NCI-H345 (cell line): ENCODE measurements around the gene KIF20B.
"Not testable (repeated sequence)": the region's sequence is repeated elsewhere in the genome, so short reads cannot be mapped to it uniquely, and the experiment has no call there.

Source experiments
- DNase-seq: peaks from one replicate; lab custom pipeline; 2025; lab: John Stamatoyannopoulos, UW

The KIF20B gene

GRCh38 chr10:89692416-89692815 is 9.0 kb upstream of the KIF20B start:
- no peak for DNase-seq

GRCh38 chr10:89693176-89693575 is 8.2 kb upstream of the KIF20B start:
- no peak for DNase-seq

GRCh38 chr10:89695307-89695706 is 6.1 kb upstream of the KIF20B start:
- no peak for DNase-seq

GRCh38 chr10:89697946-89698345 is 3.4 kb upstream of the KIF20B start:
- DNase-seq = no peak

GRCh38 chr10:89699581-89700064 is 1.8 kb upstream of the KIF20B start:
- no peak for DNase-seq

- no peak for DNase-seq
Measured at GRCh38 chr10:89700923-89701241, 508 bp upstream of the KIF20B start.

- DNase-seq = no peak
Measured at GRCh38 chr10:89702121-89702480, 711 bp downstream of the KIF20B start.

GRCh38 chr10:89705466-89705865 is 4.1 kb downstream of the KIF20B start:
- DNase-seq = no peak

- DNase-seq = no peak
Measured at GRCh38 chr10:89706011-89706410, 4.6 kb downstream of the KIF20B start.

GRCh38 chr10:89707372-89707771 is 6.0 kb downstream of the KIF20B start:
- no peak for DNase-seq

GRCh38 chr10:89710753-89711152 is 9.4 kb downstream of the KIF20B start:
- DNase-seq = no peak

- DNase-seq = no peak
Measured at GRCh38 chr10:89734616-89735015, 33.2 kb downstream of the KIF20B start.

GRCh38 chr10:89738551-89739209 is 37.3 kb downstream of the KIF20B start:
- DNase-seq = no peak

GRCh38 chr10:89741126-89741762 is 39.9 kb downstream of the KIF20B start:
- DNase-seq = no peak

- no peak for DNase-seq
Measured at GRCh38 chr10:89744026-89744425, 42.6 kb downstream of the KIF20B start.

- no peak for DNase-seq
Measured at GRCh38 chr10:89745903-89746302, 44.5 kb downstream of the KIF20B start.

GRCh38 chr10:89750441-89750840 is 49.1 kb downstream of the KIF20B start:
- no peak for DNase-seq

GRCh38 chr10:89755374-89755773 is 54.0 kb downstream of the KIF20B start:
- no peak for DNase-seq

- no peak for DNase-seq
Measured at GRCh38 chr10:89759531-89759930, 58.1 kb downstream of the KIF20B start.

GRCh38 chr10:89763671-89764070 is 62.3 kb downstream of the KIF20B start:
- not testable (repeated sequence) for DNase-seq

- DNase-seq = no peak
Measured at GRCh38 chr10:89771684-89772083, 70.3 kb downstream of the KIF20B start.

- no peak for DNase-seq
Measured at GRCh38 chr10:89773081-89773480, 71.7 kb downstream of the KIF20B start.

- DNase-seq = no peak
Measured at GRCh38 chr10:89776665-89777064, 75.3 kb downstream of the KIF20B start.

GRCh38 chr10:89782470-89782869 is 81.1 kb downstream of the KIF20B start:
- DNase-seq = no peak
